ENCODE measurements around the gene MARCHF9.

MARCHF9 gene

DNA sequence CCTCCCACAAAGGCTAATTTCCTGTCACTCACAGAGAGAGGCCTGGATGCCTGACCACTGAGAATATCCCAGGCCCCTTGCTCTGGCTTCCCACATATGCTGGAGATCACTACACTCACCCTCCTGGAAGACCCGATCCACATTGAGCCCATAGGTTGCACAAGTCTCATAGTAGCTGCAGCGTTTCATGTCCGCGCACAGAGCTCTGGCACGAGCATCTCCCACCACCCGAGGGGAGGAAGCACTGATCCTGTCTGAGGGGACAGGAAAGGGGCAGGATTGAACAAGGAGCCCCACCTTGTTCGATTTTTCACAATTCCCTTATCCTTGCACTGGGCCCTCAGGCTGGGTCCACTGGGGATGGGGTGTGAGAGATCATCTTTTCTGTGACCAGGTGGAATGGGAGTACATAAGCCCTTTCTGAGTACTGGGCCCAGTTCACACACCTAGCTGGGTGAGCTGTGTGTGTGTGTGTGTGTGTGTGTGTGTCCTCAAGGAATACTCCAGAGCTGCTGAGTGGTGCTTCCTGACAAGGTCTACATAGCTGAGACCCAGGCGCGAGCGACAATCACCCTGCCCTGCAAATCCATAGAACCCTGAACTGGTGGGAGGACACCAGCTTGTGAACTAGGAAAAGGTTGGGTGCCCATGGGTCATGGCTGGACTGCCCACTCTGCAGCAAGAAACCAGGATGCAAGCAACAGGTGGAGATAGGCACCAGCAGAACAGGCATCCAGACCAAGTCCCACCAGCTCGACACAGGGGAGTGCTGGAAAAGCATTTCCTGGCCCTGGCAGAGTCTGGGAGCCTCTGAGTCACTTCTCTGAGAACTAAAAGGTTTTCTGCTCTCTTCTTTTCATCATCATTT lies 21.9 kb upstream of the MARCHF9 start:
- TF ChIP-seq ZFX (IDR thresholded peaks at IDR 0.05), result no peak
- TF ChIP-seq, protein P1, sequence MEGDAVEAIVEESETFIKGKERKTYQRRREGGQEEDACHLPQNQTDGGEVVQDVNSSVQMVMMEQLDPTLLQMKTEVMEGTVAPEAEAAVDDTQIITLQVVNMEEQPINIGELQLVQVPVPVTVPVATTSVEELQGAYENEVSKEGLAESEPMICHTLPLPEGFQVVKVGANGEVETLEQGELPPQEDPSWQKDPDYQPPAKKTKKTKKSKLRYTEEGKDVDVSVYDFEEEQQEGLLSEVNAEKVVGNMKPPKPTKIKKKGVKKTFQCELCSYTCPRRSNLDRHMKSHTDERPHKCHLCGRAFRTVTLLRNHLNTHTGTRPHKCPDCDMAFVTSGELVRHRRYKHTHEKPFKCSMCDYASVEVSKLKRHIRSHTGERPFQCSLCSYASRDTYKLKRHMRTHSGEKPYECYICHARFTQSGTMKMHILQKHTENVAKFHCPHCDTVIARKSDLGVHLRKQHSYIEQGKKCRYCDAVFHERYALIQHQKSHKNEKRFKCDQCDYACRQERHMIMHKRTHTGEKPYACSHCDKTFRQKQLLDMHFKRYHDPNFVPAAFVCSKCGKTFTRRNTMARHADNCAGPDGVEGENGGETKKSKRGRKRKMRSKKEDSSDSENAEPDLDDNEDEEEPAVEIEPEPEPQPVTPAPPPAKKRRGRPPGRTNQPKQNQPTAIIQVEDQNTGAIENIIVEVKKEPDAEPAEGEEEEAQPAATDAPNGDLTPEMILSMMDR (conservative IDR thresholded peaks at IDR 0.05), result no peak
- no peak overlapping the region for H3K27ac ChIP-seq

GRCh38 chr12:57733928-57734327 lies 21.0 kb upstream of the MARCHF9 start:
- TF ChIP-seq, protein P1 (conservative IDR thresholded peaks at IDR 0.05), result no peak
- no peak for TF ChIP-seq ZFX (IDR thresholded peaks at IDR 0.05)
- H3K27ac ChIP-seq, result no peak overlapping the region

DNA sequence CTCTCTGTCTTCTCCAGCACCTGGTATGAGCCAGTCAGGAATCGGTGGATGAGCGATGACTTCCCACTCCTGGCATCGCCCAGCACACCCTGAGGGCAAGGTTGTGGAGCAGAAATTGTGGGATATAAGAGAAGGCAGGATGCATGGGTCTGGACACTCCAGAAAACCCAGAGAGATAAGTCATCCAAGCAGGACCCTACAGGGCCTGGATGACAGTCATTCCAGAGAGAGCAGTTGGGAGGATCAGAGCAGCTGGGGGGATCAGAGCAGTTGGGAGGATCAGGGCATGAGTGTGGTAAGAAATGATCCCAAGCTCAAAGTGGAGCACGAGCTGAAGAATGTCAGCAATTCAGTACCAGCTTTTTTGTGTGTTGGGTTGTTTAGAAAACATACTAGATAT lies 20.3 kb upstream of the MARCHF9 start:
- no peak for TF ChIP-seq ZFX (IDR thresholded peaks at IDR 0.05)
- TF ChIP-seq, protein P1 (conservative IDR thresholded peaks at IDR 0.05), result no peak

DNA sequence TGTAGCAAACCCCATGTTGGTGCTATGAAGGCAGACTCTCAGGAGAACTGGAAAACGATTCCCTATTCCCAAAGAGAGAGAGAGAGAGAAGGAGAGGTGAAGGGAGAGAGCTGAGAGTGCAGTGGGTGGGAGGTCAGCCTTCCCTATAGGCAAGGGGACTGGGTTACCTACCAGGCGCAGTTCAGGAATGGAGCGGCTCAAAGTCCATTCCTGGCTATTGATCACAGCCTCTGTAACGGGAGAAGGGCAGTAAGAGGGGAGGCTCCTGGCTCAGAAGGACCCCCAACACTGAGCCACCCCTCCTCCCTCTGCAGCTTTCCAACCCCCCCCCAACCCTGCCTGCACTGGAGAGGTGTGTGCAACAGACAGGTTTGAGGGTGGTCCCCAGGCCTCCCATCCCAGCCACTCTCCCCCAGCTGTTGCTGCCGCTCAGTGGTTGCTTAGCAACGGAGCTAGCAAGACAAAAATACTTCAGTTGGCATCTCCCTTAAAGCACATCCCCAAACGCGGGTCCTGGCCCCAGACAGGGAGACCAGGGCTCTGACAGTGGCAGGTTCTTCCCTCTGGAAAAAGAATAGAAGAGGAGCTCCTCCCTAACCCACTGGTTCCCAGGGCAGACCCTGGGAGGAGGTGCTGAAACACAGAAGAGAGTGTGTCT lies 19.6 kb upstream of the MARCHF9 start:
- no peak overlapping the region for H3K27ac ChIP-seq
- TF ChIP-seq, protein P1 (conservative IDR thresholded peaks at IDR 0.05), result no peak
- no peak for TF ChIP-seq ZFX (IDR thresholded peaks at IDR 0.05)

More for the DNA sequence above, 20.3 kb upstream of the MARCHF9 start:
- H3K27ac ChIP-seq, result no peak overlapping the region

DNA sequence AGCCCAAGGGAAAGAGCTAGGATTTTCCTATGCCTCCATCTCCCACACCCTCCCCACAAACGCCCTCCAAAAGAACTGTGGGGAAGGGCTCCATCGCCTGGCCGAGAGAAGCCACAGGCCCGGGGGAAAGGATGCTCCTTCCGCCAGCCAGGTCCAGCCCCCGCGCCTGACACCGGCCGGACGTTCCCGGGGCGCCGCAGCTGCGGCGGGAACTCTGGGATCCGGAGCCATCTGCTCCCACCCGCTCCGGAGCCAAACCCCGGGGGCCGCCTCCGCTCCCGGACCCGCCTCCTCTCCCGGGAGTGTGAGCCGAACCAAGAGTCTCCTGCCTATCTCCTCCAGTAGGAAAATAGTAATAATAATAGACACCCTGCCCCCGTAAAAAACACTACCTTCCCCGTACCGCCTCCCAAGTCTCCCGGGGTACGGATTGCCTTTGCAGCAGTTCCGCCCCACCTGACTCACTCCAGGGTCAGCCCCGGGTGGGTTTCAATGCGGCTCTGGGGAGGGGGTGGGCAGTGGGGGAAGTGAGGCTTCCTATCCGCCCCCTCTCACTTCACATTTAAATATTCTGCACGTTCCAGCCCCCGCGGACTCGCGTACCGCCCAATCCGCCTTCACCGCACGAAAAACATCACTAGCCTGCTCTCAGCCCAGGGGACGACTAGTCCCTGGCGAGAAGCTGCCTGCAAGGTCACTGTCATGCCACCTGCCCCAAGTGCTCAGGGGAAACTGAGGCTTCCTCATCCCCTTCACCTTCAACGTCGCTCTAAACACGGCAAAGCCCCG lies 18.8 kb upstream of the MARCHF9 start:
- no peak overlapping the region for H3K27ac ChIP-seq
- TF ChIP-seq, protein P1 (conservative IDR thresholded peaks at IDR 0.05), result no peak; the same call in 1 of the 2 replicates
- no peak for TF ChIP-seq ZFX (IDR thresholded peaks at IDR 0.05)

GRCh38 chr12:57736741-57737466 lies 18.0 kb upstream of the MARCHF9 start:
- no peak overlapping the region for H3K27ac ChIP-seq
- TF ChIP-seq, protein P1 (conservative IDR thresholded peaks at IDR 0.05), result no peak
- no peak for TF ChIP-seq ZFX (IDR thresholded peaks at IDR 0.05)
